Measurements from ENCODE around the gene PLEKHA4.

GRCh38 chr19:48810151-48810550, 58.3 kb downstream of the PLEKHA4 start:
- TF ChIP-seq EZH2phosphoT487 (IDR thresholded peaks at IDR 0.05; ENCODE audit: borderline replicate concordance, low read length) (no peak), CTCF (conservative IDR thresholded peaks at IDR 0.05; ENCODE audit: low read depth, low read length) (no peak), EZH2 (IDR thresholded peaks at IDR 0.05; ENCODE audit: low read length, unreplicated experiment) (no peak)

Measured in PC-3 (cell line).